IMR-90 (cell line): ENCODE results near the gene APOC4. TPM values are rescaled to one million over a fixed set of nuclear protein-coding genes. Genes with fewer than 3 reads are reported as not detected.

Experiments used
- ATAC-seq: fragments of 200-7000 bp; cut with Tn5 transposase; 2 replicates; pipeline ENCODE4 v1.9.1; 2020; ENCODE audit warnings: low read depth, mild to moderate bottlenecking, moderate library complexity
- BruUV-seq: library from RNA; stranded (reverse); fragments of 400-500 nt; replicated peaks from 2 replicates; lab custom pipeline; 2021; lab: Mats Ljungman, UMichigan
- CTCF ChIA-PET: fragments of 300-600 bp; formaldehyde crosslinking; extraction: SDS; loops from one replicate; lab custom pipeline; 2021; ENCODE audit warnings: antibody characterized with exemption; lab: Yijun Ruan, JAX
- POLR2A ChIA-PET: fragments of 300-600 bp; sonication (Branson Sonifier 250); formaldehyde crosslinking; loops from one replicate; lab custom pipeline; 2022; ENCODE audit warnings: antibody characterized with exemption; ENCODE audit not compliant: unreplicated experiment; lab: Charles Lee
- DNase-seq: peaks from one replicate; pipeline ENCODE4 v3.0.0; 2013
- H2AFZ ChIP-seq: replicated peaks from 2 replicates; pipeline ENCODE3; 2013; ENCODE audit warnings: low read length, mild to moderate bottlenecking; ENCODE audit not compliant: poor library complexity
- H2AK5ac ChIP-seq: 2 replicates; pipeline ENCODE4 v1.6.1; 2013; ENCODE audit warnings: low read depth, low read length, inconsistent platforms
- H2AK9ac ChIP-seq: replicated peaks from 2 replicates; pipeline ENCODE3; 2013; ENCODE audit warnings: mild to moderate bottlenecking, low read depth, low read length, moderate library complexity; ENCODE audit not compliant: poor library complexity
- H2BK120ac ChIP-seq: 2 replicates; pipeline ENCODE4 v1.6.1; 2013; ENCODE audit warnings: low read depth, low read length, inconsistent platforms
- H2BK15ac ChIP-seq: 3 replicates; pipeline ENCODE4 v1.6.1; 2013; ENCODE audit warnings: low read depth, low read length, inconsistent platforms
- H2BK20ac ChIP-seq: 2 replicates; pipeline ENCODE4 v1.6.1; 2013; ENCODE audit warnings: low read depth, mild to moderate bottlenecking, inconsistent platforms, low read length, moderate library complexity
- H2BK5ac ChIP-seq: 2 replicates; pipeline ENCODE4 v1.6.1; 2013; ENCODE audit warnings: mild to moderate bottlenecking, low read depth, low read length, inconsistent platforms; ENCODE audit not compliant: poor library complexity, severe bottlenecking
- H3K14ac ChIP-seq: replicated peaks from 2 replicates; pipeline ENCODE4 v1.6.1; 2013; ENCODE audit warnings: low read depth, low read length, inconsistent platforms
- H3K18ac ChIP-seq: 2 replicates; pipeline ENCODE4 v1.6.1; 2013; ENCODE audit warnings: low read depth, low read length, control low read depth
- H3K23ac ChIP-seq: 2 replicates; pipeline ENCODE4 v1.6.1; 2013; ENCODE audit warnings: low read depth, low read length, inconsistent platforms
- H3K27ac ChIP-seq: 2 replicates; pipeline ENCODE4 v1.5.1; 2013; ENCODE audit warnings: mild to moderate bottlenecking, control low read depth, low read length; ENCODE audit not compliant: insufficient read depth
- H3K27me3 ChIP-seq: 2 replicates; pipeline ENCODE4 v1.6.1; 2013; ENCODE audit warnings: low read length; ENCODE audit not compliant: control insufficient read depth, insufficient read depth
- H3K36me3 ChIP-seq: 2 replicates; pipeline ENCODE4 v1.6.1; 2013; ENCODE audit warnings: low read length, mixed read lengths; ENCODE audit not compliant: control insufficient read depth, insufficient read depth
- H3K4ac ChIP-seq: 2 replicates; pipeline ENCODE4 v1.6.1; 2013; ENCODE audit warnings: low read depth, low read length, inconsistent platforms
- H3K4me1 ChIP-seq: 2 replicates; pipeline ENCODE4 v1.6.1; 2013; ENCODE audit warnings: low read length, mixed read lengths; ENCODE audit not compliant: control insufficient read depth, insufficient read depth
- H3K4me2 ChIP-seq: 2 replicates; pipeline ENCODE4 v1.6.1; 2013; ENCODE audit warnings: low read depth, mild to moderate bottlenecking, control low read depth, low read length, moderate library complexity
- H3K4me3 ChIP-seq: 2 replicates; pipeline ENCODE4 v1.5.1; 2013; ENCODE audit warnings: low read depth, mild to moderate bottlenecking, control low read depth, low read length, moderate library complexity; ENCODE audit not compliant: insufficient read depth
- H3K56ac ChIP-seq: 2 replicates; pipeline ENCODE4 v1.6.1; 2013; ENCODE audit warnings: low read length, inconsistent platforms; ENCODE audit not compliant: insufficient read depth; ENCODE audit errors: extremely low read depth
- H3K79me1 ChIP-seq, 2 experiments: 2 replicates each; pipeline ENCODE4 v1.6.1; 2013; ENCODE audit warnings: low read length in 2 of 2, inconsistent platforms in 1 of 2, low read depth in 1 of 2
- H3K9ac ChIP-seq: 2 replicates; pipeline ENCODE4 v1.6.1; 2013; ENCODE audit warnings: low read depth, low read length, control low read depth
- H3K9me1 ChIP-seq: 2 replicates; pipeline ENCODE4 v1.6.1; 2013; ENCODE audit warnings: low read length, inconsistent platforms; ENCODE audit not compliant: insufficient read depth
- H3K9me3 ChIP-seq: 2 replicates; pipeline ENCODE4 v1.6.1; 2013; ENCODE audit warnings: low read length; ENCODE audit not compliant: control insufficient read depth, insufficient read depth
- H4K20me1 ChIP-seq: 2 replicates; pipeline ENCODE4 v1.6.1; 2013; ENCODE audit warnings: low read length, inconsistent platforms; ENCODE audit not compliant: insufficient read depth
- H4K5ac ChIP-seq: 2 replicates; pipeline ENCODE4 v1.6.1; 2013; ENCODE audit warnings: mild to moderate bottlenecking, low read depth, low read length, control low read depth
- H4K8ac ChIP-seq, 2 experiments: 2 replicates each; pipeline ENCODE4 v1.6.1; 2013; ENCODE audit warnings: low read depth in 2 of 2, low read length in 2 of 2, control low read depth in 1 of 2, inconsistent platforms in 1 of 2
- H4K91ac ChIP-seq: 2 replicates; pipeline ENCODE4 v1.6.1; 2013; ENCODE audit warnings: low read depth, low read length, inconsistent platforms; ENCODE audit not compliant: insufficient read depth
- BHLHE40 ChIP-seq: fragments of 150-350 bp; IDR thresholded peaks from 2 replicates; pipeline ENCODE4 v1.6.1; 2016; ENCODE audit warnings: mild to moderate bottlenecking, low read depth, low read length
- CTCF ChIP-seq: conservative IDR thresholded peaks from 2 replicates; pipeline ENCODE4 v1.5.1; 2012; ENCODE audit warnings: mild to moderate bottlenecking, low read depth, low read length, improper control_type of control experiment
- ELK1 ChIP-seq: fragments of 150-350 bp; IDR thresholded peaks from 2 replicates; pipeline ENCODE4 v1.6.1; 2016; ENCODE audit warnings: low read depth, mild to moderate bottlenecking, low read length, moderate library complexity, borderline replicate concordance
- MAZ ChIP-seq: IDR thresholded peaks from 2 replicates; pipeline ENCODE4 v1.6.1; 2012; ENCODE audit warnings: low read depth, mild to moderate bottlenecking, low read length, improper control_type of control experiment, moderate library complexity, borderline replicate concordance
- MXI1 ChIP-seq: IDR thresholded peaks from 2 replicates; pipeline ENCODE4 v1.6.1; 2012; ENCODE audit warnings: low read depth, mild to moderate bottlenecking, low read length, moderate library complexity, borderline replicate concordance
- NFE2L2 ChIP-seq: fragments of 150-350 bp; IDR thresholded peaks from 2 replicates; pipeline ENCODE4 v1.6.1; 2016; ENCODE audit warnings: low read depth, mild to moderate bottlenecking, low read length
- RAD21 ChIP-seq: IDR thresholded peaks from 2 replicates; pipeline ENCODE4 v1.6.1; 2012; ENCODE audit warnings: low read length, improper control_type of control experiment
- RCOR1 ChIP-seq: IDR thresholded peaks from 2 replicates; pipeline ENCODE4 v1.6.1; 2012; ENCODE audit warnings: mild to moderate bottlenecking, low read length, improper control_type of control experiment; ENCODE audit not compliant: insufficient replicate concordance
- RFX5 ChIP-seq: IDR thresholded peaks from 2 replicates; pipeline ENCODE4 v1.8.0; 2012; ENCODE audit warnings: low read depth, mild to moderate bottlenecking, low read length, moderate library complexity
- WGBS, 2 experiments: methylation state at CpG; one replicate each; pipeline versions ENCODE4 v1.1.5 to v1.1.7; 2013; ENCODE audit warnings: missing lambda C conversion rate in 2 of 2; ENCODE audit not compliant: insufficient read length in 1 of 2; ENCODE audit errors: extremely low coverage in 2 of 2; 5-methylcytosine and 5-hydroxymethylcytosine counted together
- dilution Hi-C: fragments of 300-500 bp; cut with HindIII; formaldehyde crosslinking; loops from one replicate; pipeline ENCODE4 v1.14.3; 2018; ENCODE audit warnings: low sequenced_read_pairs; ENCODE audit not compliant: unreplicated experiment
- in situ Hi-C: fragments of 300-500 bp; cut with MboI; formaldehyde crosslinking; loops from 3 replicates; pipeline ENCODE4 v1.14.3; 2019; ENCODE audit warnings: low sequenced_read_pairs, inconsistent platforms, mixed read lengths
- intact Hi-C: fragments of 100-400 bp; cut with micrococcal nuclease; formaldehyde crosslinking; loops from 2 replicates; pipeline ENCODE4 v1.10.0; 2022
- polyA plus RNA-seq, 3 experiments: library from polyadenylated mRNA; depleted of rRNA; stranded (reverse); fragments of >200 nt; gene quantifications; 2 replicates each; pipeline ENCODE4 v1.2.3, GENCODE V29; 2012; ENCODE audit warnings: low replicate concordance in 1 of 3
- total RNA-seq: library from RNA; depleted of rRNA; stranded (reverse); fragments of >200 nt; gene quantifications from 2 replicates; pipeline ENCODE4 v1.2.3, GENCODE V29; 2012

The APOC4 gene
- total and polyA plus RNA-seq, 2 of the 4 experiments (the other 2 are of a cell fraction), result not detected

GRCh38 chr19:44943801-44944249 lies 1.8 kb downstream of the APOC4 start:
- H3K4ac ChIP-seq, result no peak overlapping the region
- ChIA-PET CTCF (no interaction called here), POLR2A (no interaction called here)
- BruUV-seq, result no TSS peak
- no peak overlapping the region for H2BK5ac ChIP-seq
- DNase-seq, result no peak
- no peak overlapping the region for H3K18ac ChIP-seq
- in situ Hi-C loops, result no loop called here
- H3K9ac ChIP-seq, result no peak overlapping the region
- H2BK120ac ChIP-seq, result no peak overlapping the region
- H3K79me1 ChIP-seq, result no peaks in the 10 kb centered on the region
- no peaks in the 10 kb centered on the region for H3K9me1 ChIP-seq
- H2AK9ac ChIP-seq, result peak overlapping the region; percentile 81
- peaks cover 6% of the 10 kb centered on the region; the same call in 1 of the 2 replicates for H3K27me3 ChIP-seq
- H4K8ac ChIP-seq, result no peak overlapping the region
- H4K20me1 ChIP-seq, result no peaks in the 10 kb centered on the region
- H3K9me3 ChIP-seq, result no peaks in the 10 kb centered on the region
- no peaks in the 10 kb centered on the region for H3K36me3 ChIP-seq
- no peak overlapping the region for H3K23ac ChIP-seq
- H3K4me2 ChIP-seq, result no peak overlapping the region
- intact Hi-C loops, result no loop called here
- no peak overlapping the region for H3K4me3 ChIP-seq
- 82% methylated on average over 6 of the region's 10 CpGs; no CpG with 5 or more reads in 1 of the 2 experiments for WGBS, 2 experiments
- no peak overlapping the region for H3K27ac ChIP-seq
- no peak overlapping the region for H2BK15ac ChIP-seq
- H2AFZ ChIP-seq, result peak overlapping the region; percentile 41
- H3K14ac ChIP-seq, result no peak overlapping the region
- H4K5ac ChIP-seq, result no peak overlapping the region
- dilution Hi-C loops, result no loop called here
- ATAC-seq, result no peak
- no peak for TF ChIP-seq CTCF
- TF ChIP-seq RFX5, result no peak
- TF ChIP-seq RCOR1, result no peak
- no peak for TF ChIP-seq MXI1
- no peak for TF ChIP-seq ELK1
- no peak for TF ChIP-seq RAD21
- TF ChIP-seq BHLHE40, result no peak
- TF ChIP-seq NFE2L2, result no peak
- no peak for TF ChIP-seq MAZ
- no peak overlapping the region for H2AK5ac ChIP-seq
- H3K4me1 ChIP-seq, result no peaks in the 10 kb centered on the region
- H4K91ac ChIP-seq, result no peak overlapping the region
- no peak overlapping the region for H3K56ac ChIP-seq
- H2BK20ac ChIP-seq, result no peak overlapping the region
